Measurements from ENCODE around the gene GTPBP6.

GTPBP6 gene

DNA sequence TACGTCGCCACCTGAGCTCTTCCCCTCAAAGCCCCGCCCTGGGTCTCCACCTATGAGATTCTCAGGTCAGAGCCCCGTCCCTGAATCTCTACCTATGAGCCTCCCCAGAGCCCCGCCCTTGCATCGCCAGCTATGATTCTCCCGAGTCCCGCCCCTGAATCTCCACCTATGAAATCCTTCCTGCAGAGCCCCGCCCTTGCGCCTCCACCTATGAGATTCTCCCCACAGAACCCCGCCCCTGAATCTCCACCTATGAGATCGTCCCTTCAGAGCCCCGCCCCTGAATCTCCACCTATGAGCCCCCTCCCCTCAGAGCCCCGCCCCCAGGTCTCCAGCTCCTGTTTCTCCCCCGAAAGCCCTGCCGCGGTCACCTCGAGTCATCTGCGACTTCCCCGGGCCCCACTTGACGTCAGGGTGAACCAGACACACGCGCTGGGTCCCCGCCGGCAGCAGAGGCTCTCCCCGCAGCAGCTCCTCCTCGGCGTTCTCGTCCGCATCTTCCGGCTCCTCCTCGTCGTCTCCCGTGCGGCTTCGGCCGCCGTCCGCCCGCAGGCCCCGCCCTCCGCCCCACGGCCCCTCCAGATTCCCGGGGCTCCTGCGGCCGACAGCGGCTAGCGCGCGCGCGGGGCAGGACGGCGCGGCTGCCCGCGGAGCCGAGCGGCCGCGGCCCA is 393 bp downstream of the GTPBP6 start:
- TF ChIP-seq EZH2 (IDR thresholded peaks at IDR 0.05; ENCODE audit: borderline replicate concordance, low read length): no peak
- TF ChIP-seq, protein P1, sequence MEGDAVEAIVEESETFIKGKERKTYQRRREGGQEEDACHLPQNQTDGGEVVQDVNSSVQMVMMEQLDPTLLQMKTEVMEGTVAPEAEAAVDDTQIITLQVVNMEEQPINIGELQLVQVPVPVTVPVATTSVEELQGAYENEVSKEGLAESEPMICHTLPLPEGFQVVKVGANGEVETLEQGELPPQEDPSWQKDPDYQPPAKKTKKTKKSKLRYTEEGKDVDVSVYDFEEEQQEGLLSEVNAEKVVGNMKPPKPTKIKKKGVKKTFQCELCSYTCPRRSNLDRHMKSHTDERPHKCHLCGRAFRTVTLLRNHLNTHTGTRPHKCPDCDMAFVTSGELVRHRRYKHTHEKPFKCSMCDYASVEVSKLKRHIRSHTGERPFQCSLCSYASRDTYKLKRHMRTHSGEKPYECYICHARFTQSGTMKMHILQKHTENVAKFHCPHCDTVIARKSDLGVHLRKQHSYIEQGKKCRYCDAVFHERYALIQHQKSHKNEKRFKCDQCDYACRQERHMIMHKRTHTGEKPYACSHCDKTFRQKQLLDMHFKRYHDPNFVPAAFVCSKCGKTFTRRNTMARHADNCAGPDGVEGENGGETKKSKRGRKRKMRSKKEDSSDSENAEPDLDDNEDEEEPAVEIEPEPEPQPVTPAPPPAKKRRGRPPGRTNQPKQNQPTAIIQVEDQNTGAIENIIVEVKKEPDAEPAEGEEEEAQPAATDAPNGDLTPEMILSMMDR (IDR thresholded peaks at IDR 0.05; ENCODE audit: low read length): no peak
- peaks cover 4% of the 10 kb centered on the region; the same call in 1 of the 2 replicates for H3F3A ChIP-seq (ENCODE audit: insufficient read depth, low read length)
- peaks cover 35% of the 10 kb centered on the region for H3K36me3 ChIP-seq (ENCODE audit: insufficient read depth, low read length)
- no peaks in the 10 kb centered on the region for H3K9me2 ChIP-seq (ENCODE audit: low read depth, low read length)
- peak overlapping the region; percentile 81 for H3K27ac ChIP-seq (ENCODE audit: low read depth, low read length, poor library complexity, severe bottlenecking)
- no peaks in the 10 kb centered on the region for H3K79me2 ChIP-seq (ENCODE audit: insufficient read depth, low read length)
- peak overlapping the region; percentile 96 for H3K4me3 ChIP-seq (ENCODE audit: low read depth, low read length, poor library complexity, severe bottlenecking)
- no peaks in the 10 kb centered on the region for H3K9me3 ChIP-seq (ENCODE audit: low read length)
- no peaks in the 10 kb centered on the region for H4K20me1 ChIP-seq (ENCODE audit: insufficient read depth, low read length)
- no peaks in the 10 kb centered on the region for H3K27me3 ChIP-seq (ENCODE audit: insufficient read depth, low read length)
- peak overlapping the region; percentile 56 for H3K4me2 ChIP-seq (ENCODE audit: low read length)
- H3K9ac ChIP-seq (ENCODE audit: low read length): peak overlapping the region; percentile 81
- no peak overlapping the region for H2AFZ ChIP-seq (ENCODE audit: low read length)
- H3K4me1 ChIP-seq (ENCODE audit: insufficient read depth, low read length, severe bottlenecking): peaks cover 15% of the 10 kb centered on the region

DNA sequence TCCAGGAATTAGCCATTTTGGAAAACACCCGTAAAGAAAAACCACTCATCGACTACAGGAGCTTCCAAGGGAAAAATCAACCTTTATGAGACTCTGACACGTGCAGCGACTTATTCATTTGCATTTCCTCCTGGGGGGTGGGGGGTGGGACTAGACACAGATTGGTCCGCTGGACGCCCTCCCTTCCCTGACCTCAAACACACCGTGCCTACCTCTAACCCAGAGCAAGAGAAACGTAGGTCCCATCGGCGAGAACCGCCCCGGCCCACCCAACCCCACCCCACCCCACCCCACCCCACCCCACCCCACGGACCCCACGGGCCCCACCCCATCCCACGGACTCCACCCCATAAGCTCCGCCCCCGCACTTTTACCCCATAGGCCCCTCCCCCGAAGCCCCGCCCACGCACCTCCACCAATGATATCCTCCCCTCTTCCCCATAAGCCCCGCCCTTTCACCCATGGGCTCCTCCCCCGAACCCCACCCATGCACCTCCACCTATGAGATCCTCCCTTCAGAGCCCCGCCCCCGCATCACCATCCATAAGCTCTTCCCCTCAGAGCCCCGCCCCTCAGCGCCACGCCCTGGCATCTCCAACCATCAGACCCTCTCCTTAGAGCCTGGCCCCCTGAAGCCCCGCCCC is 1.1 kb downstream of the GTPBP6 start:
- Histone ChIP-seq H3K9ac (ENCODE audit: low read length) (no peak overlapping the region), H3K4me3 (ENCODE audit: low read depth, low read length, poor library complexity, severe bottlenecking) (peak overlapping the region; percentile 32), H3K4me2 (ENCODE audit: low read length) (peak overlapping the region; percentile 21; the same call in 1 of the 2 replicates), H3K9me3 (ENCODE audit: low read length) (no peaks in the 10 kb centered on the region), H3K27me3 (ENCODE audit: insufficient read depth, low read length) (no peaks in the 10 kb centered on the region), H3K9me2 (ENCODE audit: low read depth, low read length) (no peaks in the 10 kb centered on the region), H3K27ac (ENCODE audit: low read depth, low read length, poor library complexity, severe bottlenecking) (no peak overlapping the region), H2AFZ (ENCODE audit: low read length) (no peak overlapping the region), H3F3A (ENCODE audit: insufficient read depth, low read length) (no peaks in the 10 kb centered on the region), H4K20me1 (ENCODE audit: insufficient read depth, low read length) (no peaks in the 10 kb centered on the region), H3K79me2 (ENCODE audit: insufficient read depth, low read length) (no peaks in the 10 kb centered on the region), H3K4me1 (ENCODE audit: insufficient read depth, low read length, severe bottlenecking) (peaks cover 15% of the 10 kb centered on the region), H3K36me3 (ENCODE audit: insufficient read depth, low read length) (peaks cover 41% of the 10 kb centered on the region)
- no peak for TF ChIP-seq EZH2 (IDR thresholded peaks at IDR 0.05; ENCODE audit: borderline replicate concordance, low read length)
- TF ChIP-seq, protein P1 (IDR thresholded peaks at IDR 0.05; ENCODE audit: low read length): no peak

DNA sequence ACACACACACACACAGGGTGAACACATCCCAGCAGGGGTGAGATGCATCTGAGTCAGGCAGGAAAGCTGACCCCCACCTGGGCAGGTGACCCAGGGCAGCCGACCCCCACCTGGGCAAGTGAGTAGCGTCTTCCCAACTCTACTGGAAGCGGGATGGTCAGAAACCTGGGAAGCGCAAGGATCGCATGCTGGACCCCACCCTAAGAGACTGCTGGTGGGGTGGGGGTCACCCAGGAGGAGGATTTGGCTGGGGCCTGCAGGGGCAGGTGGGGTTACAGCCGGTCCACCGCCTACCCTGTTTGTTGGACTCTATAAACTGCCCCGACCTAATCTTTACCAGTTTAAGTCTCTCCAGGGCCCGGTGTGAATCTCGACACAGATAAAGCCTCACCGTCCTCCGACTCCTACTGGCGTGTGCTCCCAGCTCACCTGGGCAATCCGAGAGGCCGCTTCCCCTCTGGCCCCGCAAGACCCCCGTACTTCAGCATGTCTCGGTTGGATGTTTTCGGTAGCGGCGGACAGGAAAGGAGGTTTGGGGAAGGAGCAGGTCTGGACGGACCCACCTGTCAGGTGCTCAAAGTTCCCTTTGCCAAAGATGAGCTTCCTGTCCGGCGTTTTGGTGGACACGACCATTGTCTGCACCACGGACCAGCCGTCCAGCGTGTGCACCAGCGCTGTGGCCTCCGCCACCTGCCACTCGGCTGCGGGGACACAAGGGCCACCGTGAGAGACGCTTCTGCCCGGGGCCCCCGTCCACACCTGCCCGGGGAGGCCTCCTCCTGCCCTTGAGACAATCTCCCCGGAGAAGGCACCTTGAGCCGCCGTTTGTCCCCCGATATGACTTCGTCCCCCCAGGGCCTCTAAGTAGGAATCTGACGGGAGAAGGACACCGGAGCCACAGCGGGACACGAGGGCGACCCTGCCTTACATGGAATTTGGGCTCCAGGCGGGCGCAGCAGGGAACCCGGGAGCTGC is 2.0 kb downstream of the GTPBP6 start:
- no peak overlapping the region for H3K27ac ChIP-seq (ENCODE audit: low read depth, low read length, poor library complexity, severe bottlenecking)
- no peaks in the 10 kb centered on the region for H3K27me3 ChIP-seq (ENCODE audit: insufficient read depth, low read length)
- no peaks in the 10 kb centered on the region for H3F3A ChIP-seq (ENCODE audit: insufficient read depth, low read length)
- no peaks in the 10 kb centered on the region for H4K20me1 ChIP-seq (ENCODE audit: insufficient read depth, low read length)
- H3K4me3 ChIP-seq (ENCODE audit: low read depth, low read length, poor library complexity, severe bottlenecking): no peak overlapping the region
- H3K36me3 ChIP-seq (ENCODE audit: insufficient read depth, low read length): peaks cover 50% of the 10 kb centered on the region
- no peaks in the 10 kb centered on the region for H3K9me2 ChIP-seq (ENCODE audit: low read depth, low read length)
- no peaks in the 10 kb centered on the region for H3K79me2 ChIP-seq (ENCODE audit: insufficient read depth, low read length)
- no peak overlapping the region for H2AFZ ChIP-seq (ENCODE audit: low read length)
- H3K4me1 ChIP-seq (ENCODE audit: insufficient read depth, low read length, severe bottlenecking): peaks cover 15% of the 10 kb centered on the region
- no peak overlapping the region for H3K9ac ChIP-seq (ENCODE audit: low read length)
- TF ChIP-seq, protein P1 (IDR thresholded peaks at IDR 0.05; ENCODE audit: low read length): no peak
- TF ChIP-seq EZH2 (IDR thresholded peaks at IDR 0.05; ENCODE audit: borderline replicate concordance, low read length): no peak
- H3K4me2 ChIP-seq (ENCODE audit: low read length): no peak overlapping the region
- H3K9me3 ChIP-seq (ENCODE audit: low read length): no peaks in the 10 kb centered on the region

All from OCI-LY1 (cell line).